Activated CD8-positive, alpha-beta memory T cell treated with anti-CD3 and anti-CD28 coated beads, Interleukin-2, amount 50 U/mL, for 4 hours (primary cell): ENCODE results near the gene SPATA21.
A peak's percentile ranks its signal among the peaks of the same experiment; 100 is the strongest.

Experiments used
- DNase-seq: peaks from one replicate; pipeline ENCODE4 v3.0.0-alpha.2; 2020

SPATA21 gene

GRCh38 chr1:16450863-16451481 lies 13.7 kb upstream of the SPATA21 start:
- no peak for DNase-seq

DNA sequence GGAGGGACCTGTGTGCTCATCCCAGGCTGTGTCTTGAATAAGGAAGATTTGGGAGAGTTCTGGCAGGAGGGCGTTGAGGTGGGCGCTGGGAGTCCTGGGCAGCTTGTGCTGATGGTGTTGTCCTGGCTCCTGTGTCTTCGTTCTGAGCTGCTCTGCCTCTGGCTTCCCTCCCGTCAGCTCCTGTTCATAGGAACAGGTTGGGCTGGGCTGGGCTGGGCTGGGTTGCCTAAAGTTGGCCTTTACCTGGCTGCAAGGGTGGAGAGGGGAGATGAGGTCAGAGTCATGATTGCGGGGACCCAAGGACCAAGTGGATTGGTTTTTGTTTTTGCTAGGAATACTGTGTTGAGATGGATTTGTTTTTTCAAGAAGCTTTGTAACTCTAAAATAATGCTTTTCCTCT lies 12.4 kb upstream of the SPATA21 start:
- DNase-seq, result no peak

GRCh38 chr1:16449065-16449464 lies 11.8 kb upstream of the SPATA21 start:
- no peak for DNase-seq

- no peak for DNase-seq
Measured at GRCh38 chr1:16447641-16448040, 10.4 kb upstream of the SPATA21 start.

GRCh38 chr1:16446116-16446515 lies 8.9 kb upstream of the SPATA21 start:
- no peak for DNase-seq

DNA sequence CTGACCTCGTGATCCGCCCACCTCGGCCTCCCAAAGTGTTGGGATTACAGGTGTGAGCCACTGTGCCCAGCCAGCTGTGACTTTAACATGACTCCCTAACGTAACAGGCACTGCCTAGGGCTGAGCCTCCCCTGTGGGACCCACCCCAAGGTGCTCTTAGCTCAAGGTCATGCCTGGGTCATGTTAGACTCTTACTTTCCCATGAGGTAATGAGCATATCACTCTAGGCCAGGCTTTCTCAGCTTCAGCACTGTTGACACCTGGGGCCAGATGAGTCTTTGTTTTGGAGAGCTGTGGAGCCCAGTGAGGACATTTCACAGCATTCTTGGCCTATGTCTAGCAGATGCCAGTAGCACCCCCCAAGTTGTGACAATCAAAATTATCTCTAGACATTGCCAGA lies 7.8 kb upstream of the SPATA21 start:
- DNase-seq, result no peak

GRCh38 chr1:16443975-16444770 lies 6.9 kb upstream of the SPATA21 start:
- no peak for DNase-seq

GRCh38 chr1:16442941-16443340 lies 5.7 kb upstream of the SPATA21 start:
- no peak for DNase-seq

GRCh38 chr1:16442265-16442664 lies 5.0 kb upstream of the SPATA21 start:
- no peak for DNase-seq

- DNase-seq, result no peak
Measured at GRCh38 chr1:16441282-16441665, 4.0 kb upstream of the SPATA21 start.

- peak; percentile 96 for DNase-seq
Measured at GRCh38 chr1:16440470-16441281, 3.5 kb upstream of the SPATA21 start, which contains the start of gene NECAP2. NECAP2 (plus strand) TSS chr1:16440724; CDS start chr1:16440762, 38 bp downstream.

GRCh38 chr1:16440131-16440469 lies 2.9 kb upstream of the SPATA21 start:
- no peak for DNase-seq

DNA sequence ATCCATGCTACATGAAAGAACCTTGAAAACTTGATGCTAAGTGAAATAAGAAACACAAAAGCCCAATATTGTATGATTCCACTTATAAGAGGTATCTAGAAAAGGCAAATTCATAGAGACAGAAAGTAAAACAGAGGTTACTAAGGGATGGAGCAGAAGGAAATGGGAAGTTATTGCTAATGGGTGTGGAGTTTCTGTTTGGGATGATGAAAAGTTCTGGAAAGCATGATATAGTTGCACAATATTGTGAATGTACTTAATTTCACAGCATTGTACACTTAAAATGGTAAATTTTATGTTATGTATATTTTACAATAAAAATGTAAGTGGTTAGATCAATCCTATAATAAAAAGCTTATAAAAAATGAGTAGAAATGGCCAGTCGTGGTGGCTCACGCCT lies 1.7 kb upstream of the SPATA21 start:
- DNase-seq, result no peak

DNA sequence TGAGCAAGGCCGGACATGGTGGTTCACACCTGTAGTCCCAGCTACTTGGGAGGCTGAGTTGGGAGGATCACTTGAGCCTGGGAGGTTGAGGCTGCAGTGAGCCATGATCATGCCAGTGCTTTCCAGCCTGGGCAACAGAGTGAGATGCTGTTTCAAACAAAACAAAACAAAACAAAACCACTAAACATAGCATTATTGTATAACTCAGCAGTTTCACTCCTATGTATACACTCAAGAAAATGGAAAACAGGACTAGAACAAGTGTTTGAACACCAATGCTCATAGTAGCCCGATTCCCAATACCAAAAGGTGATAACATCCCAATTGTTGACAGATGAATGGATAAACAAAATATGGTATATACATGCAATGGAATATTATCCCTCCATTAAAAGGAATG lies 1.3 kb upstream of the SPATA21 start:
- no peak for DNase-seq

DNA sequence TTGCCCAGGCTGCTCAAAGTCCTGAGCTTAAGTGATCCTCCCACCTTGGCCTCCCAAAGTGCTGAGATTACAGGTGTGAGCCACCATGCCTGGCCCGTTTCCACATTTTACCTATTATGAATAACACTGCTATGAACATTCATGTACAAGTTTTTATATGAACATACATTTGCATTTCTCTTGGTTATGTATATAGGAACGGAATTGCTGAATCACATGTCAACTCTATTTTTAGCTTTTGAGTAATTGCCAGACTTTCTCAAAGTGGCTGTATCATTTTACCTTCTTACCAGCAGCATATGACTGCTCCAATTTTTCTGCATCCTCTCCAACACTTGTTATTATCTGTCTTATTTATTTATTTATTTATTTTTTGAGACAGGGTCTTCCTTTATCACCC lies 2.7 kb downstream of the SPATA21 start:
- DNase-seq, result no peak

DNA sequence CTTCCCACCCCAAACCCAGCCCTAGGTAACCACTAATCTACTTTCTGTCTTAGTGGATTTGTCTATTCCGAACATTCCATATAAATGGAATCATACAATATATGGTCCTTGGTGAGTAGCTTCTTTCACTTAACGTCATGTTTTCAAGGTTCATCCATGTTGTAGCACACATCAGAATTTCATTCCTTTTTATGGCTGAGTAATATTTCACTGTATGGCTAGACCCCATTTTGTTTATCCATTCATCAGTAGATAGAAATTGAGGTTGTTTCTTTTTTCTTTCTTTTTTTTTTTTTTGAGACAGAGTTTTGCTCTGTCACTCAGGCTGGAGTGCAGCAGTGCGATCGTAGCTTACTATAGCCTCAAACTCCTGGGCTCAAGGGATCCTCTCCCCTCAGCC lies 3.2 kb downstream of the SPATA21 start:
- DNase-seq, result no peak

- no peak for DNase-seq
Measured at GRCh38 chr1:16433030-16433429, 4.2 kb downstream of the SPATA21 start.

DNA sequence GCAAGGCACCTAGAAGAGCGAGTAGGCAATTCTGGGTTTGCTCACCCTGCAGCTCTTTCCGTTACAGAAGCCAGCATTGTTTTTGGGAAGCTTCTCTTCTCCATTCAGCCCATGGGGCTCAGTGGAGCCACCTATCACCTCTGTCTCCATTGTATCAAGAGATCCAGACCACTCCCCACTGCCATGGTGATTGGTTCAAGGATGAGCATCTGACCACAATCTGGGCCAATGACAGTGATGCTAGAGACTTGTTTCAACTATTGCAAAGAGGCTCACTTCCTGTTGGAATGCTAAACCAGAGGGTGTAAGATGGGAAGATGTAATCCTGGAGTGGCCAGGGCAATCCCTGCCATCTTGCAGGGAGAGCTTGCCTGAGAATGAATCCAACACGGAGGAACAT lies 6.6 kb downstream of the SPATA21 start:
- no peak for DNase-seq

GRCh38 chr1:16425125-16426025 lies 11.8 kb downstream of the SPATA21 start:
- DNase-seq, result no peak

GRCh38 chr1:16422041-16422440 lies 15.2 kb downstream of the SPATA21 start:
- DNase-seq, result no peak

DNA sequence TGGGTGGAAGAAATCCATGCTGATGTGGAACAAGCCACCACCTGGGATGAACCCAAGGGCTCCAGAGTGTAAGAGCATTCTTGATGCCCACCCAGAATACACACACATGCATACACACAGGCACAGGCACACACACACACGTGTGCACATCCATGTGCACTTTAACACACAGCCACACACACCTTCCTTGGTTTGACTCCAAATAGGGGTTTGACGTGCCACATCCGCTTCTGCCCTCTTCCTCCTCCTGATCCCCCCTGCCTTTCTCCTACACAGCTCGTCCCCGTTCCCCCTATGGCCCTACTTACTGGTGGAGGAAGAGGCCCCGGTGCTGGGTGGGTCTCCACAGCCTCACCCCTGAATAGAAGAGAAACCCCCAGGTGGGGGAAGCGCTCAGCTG lies 16.0 kb downstream of the SPATA21 start:
- no peak for DNase-seq

DNA sequence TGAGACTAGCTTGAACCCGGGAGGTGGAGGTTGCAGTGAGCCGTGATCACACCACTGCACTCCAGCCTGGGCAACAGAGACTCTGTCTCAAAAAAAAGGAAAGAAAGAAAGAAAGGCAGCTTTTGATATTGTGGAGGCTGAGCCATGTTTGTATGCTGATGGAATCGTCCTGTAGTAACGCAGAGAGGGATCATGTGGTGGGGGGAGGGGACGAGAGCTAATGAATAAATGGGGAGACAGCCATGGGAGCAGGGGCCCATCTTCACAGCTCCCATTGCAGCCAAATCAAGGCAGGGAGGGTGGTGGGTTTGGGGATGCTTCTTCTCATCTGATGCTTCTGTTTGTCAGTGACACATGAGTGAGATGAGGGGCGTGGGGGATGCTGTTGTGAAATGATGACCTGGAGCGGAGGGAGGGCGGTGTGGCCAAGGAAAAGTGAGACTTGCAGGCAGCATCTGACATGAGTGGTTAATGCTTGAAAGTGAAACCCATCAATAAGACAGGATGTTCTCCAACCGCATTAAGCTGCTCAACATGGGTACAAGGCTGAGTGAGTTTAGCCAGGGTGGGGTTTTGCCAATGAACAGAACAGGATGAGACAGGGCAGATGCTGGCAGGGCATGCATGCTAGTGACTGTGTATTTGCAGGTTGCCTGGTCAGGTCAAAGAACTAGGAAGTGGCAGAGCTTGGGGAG lies 16.7 kb downstream of the SPATA21 start:
- DNase-seq, result peak; percentile 35
